Measurements from ENCODE around the gene QSOX1. TPM values are rescaled to one million over a fixed set of nuclear protein-coding genes. Genes with fewer than 3 reads are reported as not detected.

QSOX1 gene
- total RNA-seq, 4 donors from 2014 or later: 19.6 to 45.2 (median 28.4) TPM

- Histone ChIP-seq H3K27me3 (peaks cover 78% of the 10 kb centered on the region), H3K4me1 (peaks cover 32 to 44% of the 10 kb centered on the region in 2 donors), H3K9me3 (no peaks in the 10 kb centered on the region), H3K27ac (no peak overlapping the region), H3K36me3 (no peaks in the 10 kb centered on the region), H3K4me3 (replicated peaks in 1 of 3) (no peak overlapping the region)
- no peak for TF ChIP-seq POLR2A (IDR thresholded peaks at IDR 0.05)
- TF ChIP-seq, protein P1, sequence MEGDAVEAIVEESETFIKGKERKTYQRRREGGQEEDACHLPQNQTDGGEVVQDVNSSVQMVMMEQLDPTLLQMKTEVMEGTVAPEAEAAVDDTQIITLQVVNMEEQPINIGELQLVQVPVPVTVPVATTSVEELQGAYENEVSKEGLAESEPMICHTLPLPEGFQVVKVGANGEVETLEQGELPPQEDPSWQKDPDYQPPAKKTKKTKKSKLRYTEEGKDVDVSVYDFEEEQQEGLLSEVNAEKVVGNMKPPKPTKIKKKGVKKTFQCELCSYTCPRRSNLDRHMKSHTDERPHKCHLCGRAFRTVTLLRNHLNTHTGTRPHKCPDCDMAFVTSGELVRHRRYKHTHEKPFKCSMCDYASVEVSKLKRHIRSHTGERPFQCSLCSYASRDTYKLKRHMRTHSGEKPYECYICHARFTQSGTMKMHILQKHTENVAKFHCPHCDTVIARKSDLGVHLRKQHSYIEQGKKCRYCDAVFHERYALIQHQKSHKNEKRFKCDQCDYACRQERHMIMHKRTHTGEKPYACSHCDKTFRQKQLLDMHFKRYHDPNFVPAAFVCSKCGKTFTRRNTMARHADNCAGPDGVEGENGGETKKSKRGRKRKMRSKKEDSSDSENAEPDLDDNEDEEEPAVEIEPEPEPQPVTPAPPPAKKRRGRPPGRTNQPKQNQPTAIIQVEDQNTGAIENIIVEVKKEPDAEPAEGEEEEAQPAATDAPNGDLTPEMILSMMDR (IDR thresholded peaks at IDR 0.05): no peak
- intact Hi-C loops (cut with DNase I): no loop called here
- DNase-seq: no peak
- WGBS, 2 donors: 0 to 8% methylated on average over 2 to 8 of the region's 30 CpGs
Observed at GRCh38 chr1:180235077-180235501, 80.4 kb downstream of the QSOX1 start.

GRCh38 chr1:180235502-180236239 lies 81.0 kb downstream of the QSOX1 start:
- Histone ChIP-seq H3K9me3 (no peaks in the 10 kb centered on the region), H3K27me3 (peaks cover 81% of the 10 kb centered on the region), H3K27ac (no peak overlapping the region), H3K4me3 (replicated peaks in 1 of 3) (no peak overlapping the region), H3K36me3 (no peaks in the 10 kb centered on the region), H3K4me1 (peaks cover 26 to 38% of the 10 kb centered on the region in 2 donors)
- no peak for DNase-seq
- intact Hi-C loops (cut with DNase I): no loop called here
- no peak for TF ChIP-seq POLR2A (IDR thresholded peaks at IDR 0.05)
- TF ChIP-seq, protein P1 (IDR thresholded peaks at IDR 0.05): no peak
- 5 to 6% methylated on average over 30 to 46 of the region's 49 CpGs for WGBS, 2 donors

GRCh38 chr1:180236698-180237509 lies 82.2 kb downstream of the QSOX1 start:
- H3K9me3 ChIP-seq: no peaks in the 10 kb centered on the region
- DNase-seq: no peak
- H3K4me1 ChIP-seq: peaks cover 14 to 27% of the 10 kb centered on the region in 2 donors
- intact Hi-C loops (cut with DNase I): no loop called here
- TF ChIP-seq, protein P1 (IDR thresholded peaks at IDR 0.05): no peak
- no peak for TF ChIP-seq POLR2A (IDR thresholded peaks at IDR 0.05)
- 7 to 8% methylated on average over 16 of the region's 16 CpGs for WGBS, 2 donors
- H3K27ac ChIP-seq: no peak overlapping the region
- H3K4me3 ChIP-seq (replicated peaks in 1 of 3): no peak overlapping the region
- no peaks in the 10 kb centered on the region for H3K36me3 ChIP-seq
- peaks cover 84% of the 10 kb centered on the region for H3K27me3 ChIP-seq

DNA sequence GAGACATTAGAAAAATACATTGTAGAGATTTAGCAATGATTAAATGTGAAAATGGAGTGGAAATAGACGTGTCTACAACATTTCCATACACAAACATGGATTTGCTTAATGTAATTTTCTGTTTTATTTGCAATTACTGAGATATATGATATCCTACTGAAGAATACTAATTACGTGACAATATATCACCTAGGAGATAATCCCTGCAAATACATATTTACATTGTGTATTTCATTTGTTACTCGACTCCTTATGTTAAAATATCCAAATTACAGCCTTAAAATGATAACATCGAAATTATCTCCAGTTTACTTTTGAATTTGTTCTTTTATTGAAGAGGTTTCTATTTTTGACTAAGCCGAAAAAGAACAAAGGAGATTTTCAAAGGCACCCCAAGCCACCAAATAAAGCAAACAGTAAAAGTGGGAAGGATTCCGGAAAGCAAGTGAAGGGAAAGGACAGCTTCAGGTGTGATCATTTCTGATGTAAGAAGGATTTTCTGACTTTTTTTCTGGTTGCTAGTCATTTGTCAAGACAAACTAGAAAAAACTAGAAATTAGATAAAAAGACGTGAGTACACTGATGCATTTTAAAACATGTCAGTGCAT lies 83.3 kb downstream of the QSOX1 start:
- peaks cover 80% of the 10 kb centered on the region for H3K27me3 ChIP-seq
- H3K4me3 ChIP-seq (replicated peaks in 1 of 3): no peak overlapping the region
- DNase-seq: no peak
- TF ChIP-seq, protein P1 (IDR thresholded peaks at IDR 0.05): no peak
- TF ChIP-seq POLR2A (IDR thresholded peaks at IDR 0.05): no peak
- intact Hi-C loops (cut with DNase I): no loop called here
- H3K36me3 ChIP-seq: no peaks in the 10 kb centered on the region
- H3K27ac ChIP-seq: no peak overlapping the region
- WGBS, 2 donors: 19 to 24% methylated on average over 7 of the region's 7 CpGs
- H3K4me1 ChIP-seq: peaks cover 14 to 27% of the 10 kb centered on the region in 2 donors
- no peaks in the 10 kb centered on the region for H3K9me3 ChIP-seq

Measured in thyroid gland (tissue), 4 donors.